Peyer's patch (tissue), 4 donors: ENCODE measurements around the gene MAML2.

Experiments used
- POLR2A ChIP-seq, 2 donors: fragments of 450-650 bp; IDR thresholded peaks; one replicate each; pipeline ENCODE4 v1.5.1; 2017; ENCODE audit warnings: antibody characterized with exemption in 2 of 2, mild to moderate bottlenecking in 2 of 2, moderate library complexity in 2 of 2
- TF ChIP-seq, protein P1 (sequence below), 6 experiments: fragments of 450-650 bp in 4 of 6; fragments of 200-600 bp in 2 of 6; sonication (generic) in 1 of 6; IDR thresholded peaks; one replicate each; pipeline ENCODE4 v1.5.1; 2017 to 2019; ENCODE audit warnings: antibody characterized with exemption in 6 of 6, mild to moderate bottlenecking in 3 of 6, moderate library complexity in 1 of 6

DNA sequence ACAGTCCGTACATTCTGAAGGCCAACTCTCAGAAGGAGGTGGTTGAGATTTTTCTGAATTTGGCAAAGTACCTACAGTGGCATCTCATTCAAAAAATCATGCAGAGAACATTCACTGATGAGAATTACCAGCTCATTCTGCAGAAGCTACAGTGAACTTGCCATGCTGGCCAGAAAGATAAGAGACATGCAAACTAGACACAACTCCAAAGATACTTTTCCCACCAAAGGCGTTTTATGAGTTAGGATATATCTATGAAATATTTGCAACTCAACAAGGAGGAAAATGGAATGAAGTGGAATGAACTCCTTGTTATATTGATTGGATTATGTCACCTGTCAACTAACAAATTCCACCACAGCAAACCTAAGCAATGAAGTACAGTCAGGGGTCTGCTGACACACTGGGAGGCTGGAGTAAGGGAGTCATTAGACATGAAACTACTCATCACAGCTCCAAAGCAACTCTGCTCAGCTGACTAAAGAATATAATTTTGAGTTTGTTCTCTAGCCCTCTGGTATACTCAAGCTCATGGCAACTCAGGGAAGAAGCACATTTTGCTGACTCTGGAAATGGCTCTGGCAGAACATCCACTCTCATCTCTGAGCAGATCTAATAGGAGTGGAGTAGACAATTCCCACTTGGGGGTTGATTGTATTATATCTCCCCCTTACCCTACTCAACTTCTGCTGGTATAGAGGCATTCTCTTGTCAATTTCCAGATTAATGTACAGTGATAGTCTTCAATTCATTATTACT lies 22.9 kb downstream of the MAML2 start:
- TF ChIP-seq, protein P1, sequence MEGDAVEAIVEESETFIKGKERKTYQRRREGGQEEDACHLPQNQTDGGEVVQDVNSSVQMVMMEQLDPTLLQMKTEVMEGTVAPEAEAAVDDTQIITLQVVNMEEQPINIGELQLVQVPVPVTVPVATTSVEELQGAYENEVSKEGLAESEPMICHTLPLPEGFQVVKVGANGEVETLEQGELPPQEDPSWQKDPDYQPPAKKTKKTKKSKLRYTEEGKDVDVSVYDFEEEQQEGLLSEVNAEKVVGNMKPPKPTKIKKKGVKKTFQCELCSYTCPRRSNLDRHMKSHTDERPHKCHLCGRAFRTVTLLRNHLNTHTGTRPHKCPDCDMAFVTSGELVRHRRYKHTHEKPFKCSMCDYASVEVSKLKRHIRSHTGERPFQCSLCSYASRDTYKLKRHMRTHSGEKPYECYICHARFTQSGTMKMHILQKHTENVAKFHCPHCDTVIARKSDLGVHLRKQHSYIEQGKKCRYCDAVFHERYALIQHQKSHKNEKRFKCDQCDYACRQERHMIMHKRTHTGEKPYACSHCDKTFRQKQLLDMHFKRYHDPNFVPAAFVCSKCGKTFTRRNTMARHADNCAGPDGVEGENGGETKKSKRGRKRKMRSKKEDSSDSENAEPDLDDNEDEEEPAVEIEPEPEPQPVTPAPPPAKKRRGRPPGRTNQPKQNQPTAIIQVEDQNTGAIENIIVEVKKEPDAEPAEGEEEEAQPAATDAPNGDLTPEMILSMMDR (IDR thresholded peaks at IDR 0.05): no peak
- no peak for TF ChIP-seq POLR2A (IDR thresholded peaks at IDR 0.05)
